H1 (cell line): Measurements from ENCODE around the gene SNCAIP. TPM values are rescaled to one million over a fixed set of nuclear protein-coding genes. Genes with fewer than 3 reads are reported as not detected.

Source experiments
- CHD7 ChIP-seq: fragments of 300-600 bp; sonication (generic); IDR thresholded peaks from 2 replicates; pipeline ENCODE4 v1.7.1; 2012; ENCODE audit warnings: low read length, moderate library complexity, mild to moderate bottlenecking, inconsistent platforms; ENCODE audit not compliant: insufficient replicate concordance
- polyA plus RNA-seq, 7 experiments: library from polyadenylated mRNA; depleted of rRNA in 3 of 7; stranded (reverse) in 5 of 7; unstranded in 2 of 7; fragments of >200 nt in 5 of 7; fragments of 200-250 nt in 2 of 7; gene quantifications; 1 replicate in 5 of 7; 2 replicates in 1 of 7; 4 replicates in 1 of 7; pipeline versions ENCODE4 v1.2.1 to v1.2.3, GENCODE V29; 2011 to 2013; ENCODE audit warnings: missing spikeins in 2 of 7, mixed read lengths in 2 of 7
- total RNA-seq: library from RNA; stranded (reverse); fragmentation: NEBNext Ultra II Directional; extraction: Animal tissue kit (Norgen Biotek cat#: 25700); gene quantifications from 2 replicates; pipeline ENCODE4 v1.2.1, GENCODE V29; 2021

Gene SNCAIP
- total and polyA plus RNA-seq, 2 of the 8 experiments (the other 6 are each of a cell fraction or from before 2014, with no cell fraction given), result 3.9 to 9.0 TPM

- TF ChIP-seq CHD7, result no peak
Measured at GRCh38 chr5:122463221-122463620, 151.2 kb downstream of the SNCAIP start (continued).
